Pancreas (tissue), 10 donors: ENCODE results near the gene RUSC1. TPM values are rescaled to one million over a fixed set of nuclear protein-coding genes. Genes with fewer than 3 reads are reported as not detected.

ENCODE experiments used
- ATAC-seq, 4 donors: fragments of 200-7000 bp; cut with Tn5 transposase; one replicate each; pipeline versions ENCODE4 v1.8.0 to v1.9.1; 2020; ENCODE audit warnings: mild to moderate bottlenecking in 4 of 4, moderate library complexity in 4 of 4
- DNase-seq, 6 donors: peaks; one replicate each; pipeline ENCODE4 v3.0.0-alpha.2; 2020
- FAIRE-seq: peaks from 2 replicates; lab custom pipeline; 2012; peaks lifted over from hg19 to GRCh38; lab: Jason Lieb, UNC
- H3K27ac ChIP-seq, 4 donors: fragments of 200-600 bp; sonication (generic); 1 replicate in 3 of 4; 2 replicates in 1 of 4; pipeline versions ENCODE4 v1.5.0 to v1.8.0; 2020
- H3K27me3 ChIP-seq, 4 donors: fragments of 200-600 bp; one replicate each; pipeline ENCODE4 v1.8.0; 2021
- H3K36me3 ChIP-seq, 3 donors: fragments of 200-600 bp; sonication (generic) in 1 of 3; one replicate each; pipeline versions ENCODE4 v1.5.0 to v1.8.0; 2020 to 2021
- H3K4me1 ChIP-seq, 3 donors: fragments of 200-600 bp; one replicate each; pipeline ENCODE4 v1.8.0; 2021
- H3K4me3 ChIP-seq, 4 donors: fragments of 200-600 bp; sonication (generic) in 2 of 4; one replicate each; pipeline versions ENCODE4 v1.5.0 to v1.8.0; 2020 to 2021
- H3K9me3 ChIP-seq, 4 donors: fragments of 200-600 bp; one replicate each; pipeline ENCODE4 v1.8.0; 2021
- WGBS, 2 donors: extraction: QIAGEN DNeasy Blood & Tissue Kit; methylation state at CpG; one replicate each; pipeline ENCODE4 v1.1.7; 2013; 5-methylcytosine and 5-hydroxymethylcytosine counted together
- intact Hi-C, 3 donors: fragments of 100-400 bp; cut with DNase I; formaldehyde crosslinking; loops; one replicate each; pipeline versions ENCODE4 v1.11.1 to v1.14.2; 2022
- polyA plus RNA-seq, 2 donors: library from polyadenylated mRNA; stranded (reverse); fragments of 200-250 nt; gene quantifications; one replicate each; pipeline ENCODE4 v1.2.3, GENCODE V29; 2013
- total RNA-seq, 6 donors: library from RNA; stranded (reverse); fragmentation: NEBNext Ultra II Directional in 4 of 6; extraction: Animal tissue kit (Norgen Biotek cat#: 25700) in 4 of 6; gene quantifications; one replicate each; pipeline versions ENCODE4 v1.2.1 to v1.2.4, GENCODE V29; 2021 to 2023
- TF ChIP-seq, protein P1 (sequence below), 4 donors: fragments of 200-600 bp; sonication (generic) in 3 of 4; IDR thresholded peaks; one replicate each; pipeline versions ENCODE4 v1.5.0 to v1.8.0; 2021; ENCODE audit warnings: antibody characterized with exemption in 4 of 4
- donor health status: healthy with polysubstance abuse.
- donor health status: DM: no; HTN: no; CAD: no; lungs with moderate emphysema.
- donor health status: DM: no; HTN: no; CAD: no.
- donor health status: control.
- donor health status: control.
- donor health status: Bipolar disorder and iron deficiency.
- donor health status: DM: yes; HTN: yes; CAD: no.
- donor health status: DM: no; HTN: no; CAD: no.
- donor health status: DM: no; HTN: no; CAD: no.
- donor health status: DM: yes; HTN: yes; CAD: no.

Gene RUSC1
- total and polyA plus RNA-seq, 8 donors, result 9.2 to 47.2 (median 12.4) TPM

DNA sequence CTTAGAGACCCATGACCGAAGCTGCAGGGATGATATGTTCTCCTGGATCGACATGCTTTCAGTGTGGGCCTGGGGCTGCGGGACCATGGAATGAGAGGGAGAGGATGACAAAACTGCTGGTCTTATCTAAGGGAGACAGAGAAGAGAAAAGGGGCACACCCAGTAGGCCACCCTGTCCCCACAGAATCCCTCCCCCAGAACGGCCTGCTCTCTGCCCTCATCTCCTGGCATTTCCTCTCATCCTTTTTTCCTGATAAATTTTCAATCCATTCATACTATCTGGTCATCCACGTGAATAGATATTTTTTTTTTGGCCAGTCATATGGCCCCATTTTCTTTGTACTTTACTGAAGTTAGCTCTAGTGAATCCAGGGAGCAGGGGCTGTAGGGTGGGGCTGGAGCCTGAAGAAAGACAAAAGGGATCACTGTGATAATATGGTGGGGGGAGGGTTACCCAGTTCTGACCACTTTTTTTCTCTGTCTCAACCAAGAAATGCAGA, 19.3 kb upstream of the RUSC1 start, which contains the start of gene PKLR:
PKLR (minus strand) TSS at position 97 of the 500 bp plus-strand sequence; CDS start at position 54, 43 bp downstream.
- 86 to 87% methylated on average over 5 of the region's 5 CpGs for WGBS, 2 donors
- no peaks in the 10 kb centered on the region for H3K27me3 ChIP-seq
- intact Hi-C loops, result no loop called here
- no peak within 1 kb of the TSS for H3K4me3 ChIP-seq
- FAIRE-seq, result no peak
- H3K36me3 ChIP-seq, result no peaks in the 10 kb centered on the region
- H3K27ac ChIP-seq, result no peak within 1 kb of the TSS
- TF ChIP-seq, protein P1, sequence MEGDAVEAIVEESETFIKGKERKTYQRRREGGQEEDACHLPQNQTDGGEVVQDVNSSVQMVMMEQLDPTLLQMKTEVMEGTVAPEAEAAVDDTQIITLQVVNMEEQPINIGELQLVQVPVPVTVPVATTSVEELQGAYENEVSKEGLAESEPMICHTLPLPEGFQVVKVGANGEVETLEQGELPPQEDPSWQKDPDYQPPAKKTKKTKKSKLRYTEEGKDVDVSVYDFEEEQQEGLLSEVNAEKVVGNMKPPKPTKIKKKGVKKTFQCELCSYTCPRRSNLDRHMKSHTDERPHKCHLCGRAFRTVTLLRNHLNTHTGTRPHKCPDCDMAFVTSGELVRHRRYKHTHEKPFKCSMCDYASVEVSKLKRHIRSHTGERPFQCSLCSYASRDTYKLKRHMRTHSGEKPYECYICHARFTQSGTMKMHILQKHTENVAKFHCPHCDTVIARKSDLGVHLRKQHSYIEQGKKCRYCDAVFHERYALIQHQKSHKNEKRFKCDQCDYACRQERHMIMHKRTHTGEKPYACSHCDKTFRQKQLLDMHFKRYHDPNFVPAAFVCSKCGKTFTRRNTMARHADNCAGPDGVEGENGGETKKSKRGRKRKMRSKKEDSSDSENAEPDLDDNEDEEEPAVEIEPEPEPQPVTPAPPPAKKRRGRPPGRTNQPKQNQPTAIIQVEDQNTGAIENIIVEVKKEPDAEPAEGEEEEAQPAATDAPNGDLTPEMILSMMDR (IDR thresholded peaks at IDR 0.05), result no peak
- no peaks in the 10 kb centered on the region for H3K4me1 ChIP-seq
- H3K9me3 ChIP-seq, result no peaks in the 10 kb centered on the region
- ATAC-seq, result no peak
- no peak for DNase-seq

DNA sequence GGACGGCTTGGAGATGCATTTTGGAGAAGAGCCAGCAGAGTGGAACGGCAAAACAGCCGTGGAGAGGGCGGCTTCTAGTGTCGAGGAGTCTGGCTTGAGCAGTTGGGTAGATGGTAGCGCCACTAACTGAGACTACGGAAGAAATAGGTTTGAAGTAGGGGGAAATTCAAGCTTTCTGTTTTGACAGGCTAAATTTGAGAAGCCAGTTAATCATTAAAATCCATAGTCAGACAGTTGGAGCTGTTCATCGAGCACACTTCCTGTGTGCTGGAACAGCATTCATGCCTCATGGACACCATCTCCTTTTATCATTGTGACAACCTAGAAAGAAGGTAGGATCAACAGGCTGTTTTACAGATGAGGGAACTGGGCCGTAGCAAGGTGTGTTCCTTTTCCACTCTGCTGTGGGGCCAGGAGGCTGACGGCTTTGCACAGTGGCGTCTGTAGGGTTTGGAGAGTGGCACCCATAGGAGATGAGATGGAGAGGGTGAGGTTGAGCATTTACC, 16.1 kb upstream of the RUSC1 start:
- H3K9me3 ChIP-seq, result no peaks in the 10 kb centered on the region
- no peak overlapping the region for H3K27ac ChIP-seq
- H3K4me3 ChIP-seq, result no peak overlapping the region
- H3K27me3 ChIP-seq, result no peaks in the 10 kb centered on the region
- ATAC-seq, result no peak
- no peaks in the 10 kb centered on the region for H3K36me3 ChIP-seq
- WGBS, 2 donors, result 47 to 53% methylated on average over 11 of the region's 11 CpGs
- intact Hi-C loops, result no loop called here
- H3K4me1 ChIP-seq, result peaks cover 0 to 1% (median 0%) of the 10 kb centered on the region in 3 donors
- no peak for DNase-seq
- no peak for FAIRE-seq
- TF ChIP-seq, protein P1 (IDR thresholded peaks at IDR 0.05), result no peak

DNA sequence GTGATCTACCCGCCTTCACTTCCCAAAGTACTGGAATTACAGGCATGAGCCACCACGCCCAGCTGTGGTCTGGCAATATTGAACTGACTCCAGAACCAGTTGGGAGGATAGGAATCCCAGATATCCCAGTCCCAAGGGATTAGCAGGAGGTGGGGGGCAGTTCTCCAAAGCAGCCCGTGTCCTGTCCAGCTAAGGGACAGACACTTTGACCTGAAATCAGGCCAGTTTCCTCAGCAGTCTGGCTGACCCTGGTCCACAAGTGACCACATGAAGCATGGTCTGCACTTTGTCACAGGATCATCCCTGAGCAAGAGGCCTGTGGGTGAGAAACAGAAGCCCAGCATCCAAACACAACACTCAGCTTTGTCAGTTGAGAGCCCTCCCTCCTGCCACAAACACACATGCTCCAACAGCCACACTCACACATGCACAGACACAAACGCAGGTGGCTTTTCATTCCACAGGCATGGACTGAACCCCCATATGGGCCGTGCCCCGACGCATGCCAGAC, 14.8 kb upstream of the RUSC1 start:
- Histone ChIP-seq H3K9me3 (no peaks in the 10 kb centered on the region), H3K4me3 (no peak overlapping the region), H3K27me3 (no peaks in the 10 kb centered on the region), H3K27ac (no peak overlapping the region), H3K4me1 (peaks cover 0 to 7% (median 0%) of the 10 kb centered on the region in 3 donors), H3K36me3 (no peaks in the 10 kb centered on the region)
- FAIRE-seq (no peak), ATAC-seq (no peak), DNase-seq (no peak)
- WGBS, 2 donors, result 69 to 84% methylated on average over 7 of the region's 7 CpGs
- intact Hi-C loops, result no loop called here
- TF ChIP-seq, protein P1 (IDR thresholded peaks at IDR 0.05), result no peak

DNA sequence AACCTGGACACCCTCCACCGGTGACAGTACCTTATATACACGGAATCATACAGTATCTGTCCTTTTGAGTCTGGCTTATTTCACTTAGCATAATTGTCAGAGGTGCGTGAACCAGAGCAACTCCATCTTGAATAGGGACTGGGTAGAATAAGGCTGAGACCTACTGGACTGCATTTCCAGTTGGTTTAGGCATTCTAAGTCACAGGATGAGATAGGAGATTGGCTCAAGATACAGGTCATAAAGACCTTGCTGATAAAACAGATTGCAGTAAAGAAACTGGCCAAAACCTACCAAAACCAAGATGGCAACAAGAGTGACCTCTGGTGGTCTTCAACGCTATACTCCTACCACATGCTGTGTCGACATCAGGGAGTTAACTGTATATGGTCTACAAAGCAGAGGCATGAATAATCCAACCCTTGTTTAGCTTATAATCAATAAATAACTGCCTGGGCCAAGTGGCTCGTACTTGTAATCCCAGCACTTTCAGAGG, 13.4 kb upstream of the RUSC1 start:
- Histone ChIP-seq H3K36me3 (no peaks in the 10 kb centered on the region), H3K27ac (no peak overlapping the region), H3K9me3 (no peaks in the 10 kb centered on the region), H3K4me1 (peaks cover 0 to 7% (median 0%) of the 10 kb centered on the region in 3 donors), H3K27me3 (no peaks in the 10 kb centered on the region), H3K4me3 (no peak overlapping the region)
- intact Hi-C loops, result no loop called here
- 55 to 56% methylated on average over 6 of the region's 6 CpGs for WGBS, 2 donors
- DNase-seq (no peak), FAIRE-seq (no peak), ATAC-seq (no peak)
- TF ChIP-seq, protein P1 (IDR thresholded peaks at IDR 0.05), result no peak
